CD4-positive, alpha-beta T cell treated with Interferon alpha-2 for 1 hour (primary cell): ENCODE results near the gene LBHD1.
"Not testable (repeated sequence)": the region's sequence is repeated elsewhere in the genome, so short reads cannot be mapped to it uniquely, and the experiment has no call there.

Experiments
- DNase-seq, 2 donors: peaks; one replicate each; pipeline ENCODE4 v3.0.0-alpha.2; 2020 to 2022

The LBHD1 gene

GRCh38 chr11:62693624-62694023, 21.6 kb upstream of the LBHD1 start:
- not testable (repeated sequence) for DNase-seq

- no peak for DNase-seq
These were observed 17.5 kb upstream of the LBHD1 start, which contains the start of gene LRRN4CL for GRCh38 chr11:62689421-62690183. TSS of gene LRRN4CL (minus strand) at chr11:62689530. CDS start at chr11:62688508, 1,022 bp downstream.

DNA sequence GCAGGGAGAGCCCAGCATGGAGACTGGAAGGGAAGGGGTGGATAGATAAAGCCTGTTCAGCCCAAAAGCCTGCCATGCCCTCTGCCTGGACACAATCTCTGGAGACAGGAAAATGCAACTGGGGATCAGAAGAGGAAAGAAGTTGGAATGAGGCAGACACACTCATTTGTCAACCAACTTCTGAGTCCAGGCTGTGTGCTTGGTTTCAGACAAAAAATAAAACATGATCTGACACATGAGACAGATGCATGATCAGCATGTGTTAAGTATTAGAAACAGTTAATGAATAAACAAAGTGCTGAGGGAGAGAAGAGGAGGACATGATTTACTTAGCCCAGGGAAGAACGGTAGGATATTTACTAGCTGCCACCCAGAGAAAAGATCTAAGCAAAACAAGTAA, 16.4 kb upstream of the LBHD1 start:
- DNase-seq, result no peak

GRCh38 chr11:62687508-62688396, 15.7 kb upstream of the LBHD1 start:
- no peak for DNase-seq

DNA sequence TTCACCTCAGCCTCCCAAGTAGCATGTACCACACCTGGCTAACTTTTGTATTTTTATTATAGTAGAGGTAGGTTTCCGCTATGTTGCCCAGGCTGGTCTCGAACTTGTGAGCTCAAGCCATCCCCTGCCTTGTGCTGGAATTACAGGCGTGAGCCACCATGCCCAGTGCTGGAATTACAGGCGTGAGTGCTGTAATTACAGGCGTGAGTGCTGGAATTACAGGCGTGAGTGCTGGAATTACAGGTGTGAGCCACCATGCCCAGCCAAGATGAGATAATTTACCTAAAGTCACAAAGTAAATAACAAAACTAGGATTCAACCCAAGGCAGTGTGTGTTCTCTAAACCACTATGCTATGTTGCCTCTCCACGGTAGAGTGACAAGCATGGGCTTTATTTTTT, 10.5 kb upstream of the LBHD1 start:
- DNase-seq, result no peak

DNA sequence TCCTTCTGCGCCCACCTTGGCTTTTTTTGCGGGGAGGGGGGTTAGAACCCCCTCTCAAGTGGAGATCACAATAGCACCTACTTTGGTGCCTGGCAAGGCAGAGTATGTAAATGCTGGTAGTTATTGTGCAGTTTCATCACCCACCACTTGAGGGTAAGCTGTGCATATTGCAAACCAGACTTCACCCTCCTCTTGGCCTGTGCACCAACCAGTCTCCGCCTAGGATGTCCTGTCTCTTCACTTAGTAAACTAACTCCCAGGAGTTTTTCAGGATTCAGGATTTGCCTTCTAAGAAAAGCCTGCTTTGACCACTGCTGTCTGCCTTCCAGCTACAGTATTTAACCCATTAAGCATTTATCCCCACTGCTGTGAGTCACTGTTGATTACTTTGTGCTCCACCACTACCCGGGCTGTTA, 8.8 kb upstream of the LBHD1 start:
- DNase-seq, result peak; percentile 40 to 63

GRCh38 chr11:62678770-62679696, 7.0 kb upstream of the LBHD1 start, which contains the start of gene UBXN1:
TSS of gene UBXN1 (minus strand) at chr11:62679073. CDS start at chr11:62678923, 150 bp downstream.
- DNase-seq, result peak; percentile 84 to 89

DNA sequence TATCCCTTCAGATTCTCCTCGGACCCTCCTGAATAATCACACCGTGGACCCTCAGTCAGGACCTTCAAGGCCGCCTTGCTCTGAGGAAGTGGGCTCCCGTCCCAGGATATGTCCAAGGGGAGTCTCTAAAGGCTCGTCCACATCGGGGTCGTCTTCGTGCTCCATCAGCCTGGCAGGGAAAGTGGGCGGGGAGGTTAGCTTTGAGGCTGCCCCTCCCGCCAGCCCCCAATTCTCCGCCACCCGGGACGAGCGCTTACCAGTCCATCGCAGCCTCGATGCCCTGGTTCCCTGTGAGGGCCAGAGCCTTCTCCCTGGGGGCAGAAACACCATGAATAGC, 6.3 kb upstream of the LBHD1 start:
- DNase-seq, result no peak

GRCh38 chr11:62677714-62678113, 5.6 kb upstream of the LBHD1 start:
- DNase-seq, result no peak

DNA sequence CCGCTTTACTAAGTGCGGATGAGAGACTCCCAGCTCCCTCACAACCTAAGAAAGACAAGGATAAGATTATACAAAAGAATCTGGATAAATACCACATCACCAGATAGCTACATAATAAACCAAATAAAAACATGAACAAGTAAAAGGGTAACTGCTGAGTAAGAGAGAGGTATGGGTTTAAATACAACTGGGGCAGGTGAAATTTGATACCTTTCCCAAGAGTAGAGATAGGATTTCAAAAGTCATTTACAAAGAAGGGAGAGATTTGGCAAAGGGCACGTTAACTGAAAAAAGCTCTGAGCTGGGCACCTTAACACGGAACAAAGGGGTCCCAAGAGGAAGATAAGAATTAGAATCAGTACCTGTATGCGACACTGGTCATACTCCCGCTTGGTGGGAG, 5.1 kb upstream of the LBHD1 start:
- no peak for DNase-seq

DNA sequence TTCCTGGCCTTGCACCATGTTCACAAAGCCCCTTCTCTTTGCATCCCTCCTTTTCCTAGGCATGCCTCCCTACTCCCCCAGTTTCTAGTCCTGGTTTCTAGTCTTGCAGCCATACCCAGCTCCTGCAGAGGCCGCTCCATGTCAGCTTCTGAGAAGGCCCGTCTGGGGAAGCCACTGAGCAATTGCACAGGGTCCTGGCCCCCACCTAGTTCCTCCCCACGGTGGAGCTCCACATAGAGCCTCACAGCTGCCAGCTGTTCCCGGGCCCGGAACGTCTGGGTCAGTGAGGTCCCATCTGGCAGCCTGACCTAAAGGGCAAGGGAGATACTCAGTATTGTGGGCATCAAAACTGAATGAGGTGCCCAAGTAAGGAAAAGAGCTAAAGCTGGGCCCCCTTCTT, 4.6 kb upstream of the LBHD1 start:
- no peak for DNase-seq

- not testable (repeated sequence) for DNase-seq
These were observed 3.3 kb upstream of the LBHD1 start for GRCh38 chr11:62675415-62675814.

DNA sequence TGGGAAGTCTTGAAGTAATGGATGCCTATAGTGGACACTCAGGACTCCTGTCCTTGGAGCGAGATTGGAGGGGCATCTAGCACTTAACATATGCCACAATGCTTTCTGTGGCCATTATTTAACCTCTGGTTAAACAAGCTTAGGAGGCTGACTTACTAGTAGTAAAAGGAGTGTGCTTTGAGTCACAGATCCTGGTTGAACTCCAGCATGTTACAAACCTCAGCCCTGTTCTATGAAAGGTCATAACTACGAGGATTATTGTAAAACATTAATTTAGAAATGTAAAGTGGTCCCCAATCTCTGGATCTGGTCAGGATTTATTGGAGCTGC, 1.1 kb upstream of the LBHD1 start:
- DNase-seq, result no peak

- peak in 1 of 2 donors; percentile 15 for DNase-seq
These were observed 845 bp downstream of the LBHD1 start for GRCh38 chr11:62671236-62671607.

DNA sequence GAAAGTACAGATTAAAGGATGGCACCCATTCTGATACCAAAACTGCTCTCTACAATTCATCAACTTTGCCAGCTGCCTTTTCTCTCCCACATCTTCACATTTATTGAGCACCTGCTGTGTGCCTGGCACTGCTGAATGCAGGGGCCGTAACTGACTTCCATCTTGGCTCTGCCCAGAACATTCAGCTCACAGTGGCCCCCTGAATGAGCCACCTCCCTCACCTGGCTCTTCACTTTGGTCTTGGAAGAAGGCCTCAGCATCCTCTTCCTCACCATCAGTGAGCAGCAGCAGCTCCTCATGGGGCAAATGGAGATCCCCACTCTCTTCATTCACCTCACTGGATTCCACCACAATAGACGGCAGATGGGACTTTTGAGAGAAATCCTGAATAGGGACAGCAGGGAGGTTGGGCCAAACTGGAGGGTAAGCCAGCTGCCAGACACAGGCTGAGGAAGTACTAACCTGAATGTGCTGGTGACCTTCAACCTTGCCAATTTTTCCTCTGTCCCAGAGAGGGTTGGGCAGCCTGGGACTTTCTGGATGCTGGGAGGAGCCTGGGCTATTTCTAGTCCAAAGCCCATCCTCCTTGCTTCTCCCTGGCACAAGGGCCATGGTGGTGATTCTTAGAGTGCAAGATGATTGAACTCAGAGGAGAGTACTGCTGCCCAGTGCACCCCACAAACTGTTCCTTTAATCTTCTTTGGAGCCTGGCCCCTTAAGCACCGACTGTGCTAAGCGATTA, 2.5 kb downstream of the LBHD1 start:
- DNase-seq, result no peak

DNA sequence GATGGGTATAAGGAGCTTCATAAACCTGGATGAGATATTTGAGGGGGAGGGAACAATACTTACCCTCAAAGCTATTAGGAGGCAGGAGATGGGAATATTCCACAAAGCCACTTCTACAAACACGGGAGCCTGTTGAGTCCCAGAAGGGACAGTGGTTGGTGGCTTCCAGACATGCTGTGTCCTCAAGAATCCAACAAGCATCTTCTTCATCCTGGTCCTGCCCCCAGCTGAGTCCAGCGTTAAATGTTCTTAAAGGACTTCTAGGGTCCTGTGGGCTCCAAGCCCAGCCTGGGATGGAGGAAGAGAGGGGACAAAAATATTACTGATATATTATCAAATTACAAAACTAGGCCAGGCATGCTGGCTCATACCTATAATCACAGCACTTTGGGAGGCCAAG, 4.6 kb downstream of the LBHD1 start:
- no peak for DNase-seq

DNA sequence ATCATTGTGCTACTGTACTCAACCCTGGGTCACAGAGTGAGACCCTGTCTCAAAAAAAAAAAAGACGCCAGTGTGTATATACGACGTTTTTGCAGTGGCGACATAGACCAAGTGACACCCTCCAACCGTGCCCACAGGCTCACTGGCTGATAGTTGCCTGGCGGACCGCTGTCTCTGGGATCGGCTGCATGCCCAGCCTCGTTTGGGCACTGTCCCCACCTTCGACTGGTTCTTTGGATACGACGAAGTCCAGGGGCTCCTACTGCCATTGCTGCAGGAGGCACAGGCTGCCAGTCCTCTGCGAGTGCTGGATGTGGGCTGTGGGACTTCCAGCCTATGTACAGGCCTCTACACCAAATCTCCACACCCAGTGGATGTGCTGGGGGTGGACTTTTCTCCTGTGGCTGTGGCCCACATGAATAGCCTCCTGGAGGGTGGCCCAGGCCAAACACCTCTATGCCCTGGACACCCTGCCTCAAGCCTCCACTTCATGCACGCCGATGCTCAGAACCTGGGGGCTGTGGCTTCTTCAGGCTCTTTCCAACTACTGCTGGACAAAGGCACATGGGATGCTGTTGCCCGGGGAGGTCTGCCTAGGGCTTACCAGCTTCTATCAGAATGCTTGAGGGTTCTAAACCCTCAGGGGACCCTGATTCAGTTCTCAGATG, 5.7 kb downstream of the LBHD1 start:
- DNase-seq, result no peak

- DNase-seq, result peak; percentile 57 to 69
These were observed 6.3 kb downstream of the LBHD1 start for GRCh38 chr11:62665599-62666258.

- peak; percentile 93 to 97 for DNase-seq
These were observed 6.9 kb downstream of the LBHD1 start, which contains the start of the genes C11orf98 and CSKMT for GRCh38 chr11:62665075-62665598. TSS of gene C11orf98 (minus strand) at chr11:62665210. CDS start at chr11:62665169, 41 bp downstream. TSS of gene CSKMT (plus strand) at chr11:62665312. CDS start at chr11:62665880, 568 bp downstream.

DNA sequence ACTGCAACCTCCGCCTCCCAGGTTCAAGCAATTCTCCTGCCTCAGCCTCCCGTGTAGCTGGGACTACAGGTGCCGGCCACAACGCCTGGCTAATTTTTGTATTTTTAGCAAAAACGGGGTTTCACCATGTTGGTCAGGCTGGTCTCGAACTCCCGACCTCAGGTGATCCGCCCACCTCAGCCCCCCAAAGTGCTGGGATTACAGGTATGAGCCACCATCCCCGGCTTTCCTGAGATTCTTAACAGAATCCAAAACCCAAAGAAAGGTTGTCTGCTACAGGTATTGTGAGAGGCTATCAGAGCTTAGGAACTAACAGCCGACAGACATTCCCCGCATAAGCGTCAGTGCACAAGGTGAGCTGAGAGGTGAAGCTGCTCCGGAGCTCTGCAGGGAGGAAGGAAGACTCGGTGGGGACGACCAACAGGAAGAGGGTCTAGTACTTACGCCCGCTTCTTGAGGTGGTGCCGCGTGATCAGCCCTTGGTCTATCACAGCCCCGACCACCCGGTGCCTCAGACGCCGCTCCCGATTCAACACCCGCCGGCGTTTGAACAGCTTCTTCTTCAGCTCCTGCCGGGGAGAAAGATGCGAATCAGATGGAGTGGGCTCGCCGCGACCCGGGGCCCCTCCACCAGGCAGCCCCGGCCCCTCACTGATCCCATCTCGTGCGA, 7.5 kb downstream of the LBHD1 start:
- DNase-seq, result peak; percentile 59 to 67
